HEK293 (cell line): ENCODE measurements around the gene MOGAT3.
A peak's percentile ranks its signal among the peaks of the same experiment; 100 is the strongest.

Experiments
- CTCF ChIA-PET: fragments of 350-600 bp; formaldehyde crosslinking; extraction: SDS; loops from one replicate; lab custom pipeline; 2021; ENCODE audit warnings: antibody characterized with exemption; lab: Yijun Ruan, JAX
- POLR2A ChIA-PET: fragments of 300-600 bp; formaldehyde crosslinking; extraction: SDS; loops from one replicate; lab custom pipeline; 2020; ENCODE audit warnings: antibody characterized with exemption, inconsistent platforms; lab: Yijun Ruan, JAX
- H3K27ac ChIP-seq: fragments of 200-500 bp; sonication (Bioruptor generic); 2 replicates; pipeline ENCODE4 v1.5.1; 2014; ENCODE audit warnings: low read depth, low read length, control low read depth, inconsistent platforms; ENCODE audit errors: extremely low read depth
- H3K36me3 ChIP-seq, 2 experiments: fragments of 200-500 bp in 1 of 2; sonication (Bioruptor generic) in 1 of 2; 1 replicate in 1 of 2; 2 replicates in 1 of 2; pipeline ENCODE4 v1.5.1; 2014 to 2017; ENCODE audit warnings: inconsistent platforms in 2 of 2, low read length in 2 of 2; ENCODE audit not compliant: control insufficient read depth in 2 of 2, insufficient read depth in 1 of 2
- H3K4me1 ChIP-seq: fragments of 200-500 bp; sonication (Bioruptor generic); 2 replicates; pipeline ENCODE4 v1.5.1; 2014; ENCODE audit warnings: mild to moderate bottlenecking, low read length, inconsistent platforms; ENCODE audit not compliant: control insufficient read depth, insufficient read depth
- H3K4me3 ChIP-seq: 2 replicates; pipeline ENCODE4 v1.5.1; 2011; ENCODE audit warnings: low read depth, mild to moderate bottlenecking, control low read depth, low read length, moderate library complexity
- H3K9me3 ChIP-seq: fragments of 200-500 bp; sonication (Bioruptor generic); 2 replicates; pipeline ENCODE4 v1.5.1; 2014; ENCODE audit warnings: low read depth, low read length, inconsistent platforms; ENCODE audit not compliant: control insufficient read depth, insufficient read depth
- GLIS1 ChIP-seq: fragments of 450-650 bp; formaldehyde crosslinking; IDR thresholded peaks from 2 replicates; pipeline ENCODE4 v1.5.1; 2016; ENCODE audit warnings: missing biosample characterization, missing genetic modification characterization
- GLIS2 ChIP-seq: fragments of 450-650 bp; formaldehyde crosslinking; IDR thresholded peaks from 2 replicates; pipeline ENCODE4 v1.5.1; 2016; ENCODE audit warnings: missing biosample characterization, missing genetic modification characterization
- MZF1 ChIP-seq: fragments of 450-650 bp; formaldehyde crosslinking; IDR thresholded peaks from 2 replicates; pipeline ENCODE4 v1.5.1; 2017; ENCODE audit warnings: missing biosample characterization, missing genetic modification characterization, borderline replicate concordance
- PRDM6 ChIP-seq: fragments of 450-650 bp; formaldehyde crosslinking; IDR thresholded peaks from 2 replicates; pipeline ENCODE4 v1.5.1; 2017; ENCODE audit warnings: missing biosample characterization, missing genetic modification characterization
- ZBTB10 ChIP-seq: fragments of 450-650 bp; formaldehyde crosslinking; IDR thresholded peaks from 2 replicates; pipeline ENCODE4 v1.5.1; 2016; ENCODE audit warnings: missing biosample characterization, missing genetic modification characterization
- ZBTB11 ChIP-seq: fragments of 450-650 bp; formaldehyde crosslinking; conservative IDR thresholded peaks from 2 replicates; pipeline ENCODE4 v1.5.1; 2016; ENCODE audit warnings: low read depth, missing biosample characterization, missing genetic modification characterization
- ZBTB20 ChIP-seq: fragments of 450-650 bp; formaldehyde crosslinking; IDR thresholded peaks from 2 replicates; pipeline ENCODE4 v1.5.1; 2016; ENCODE audit warnings: missing biosample characterization, missing genetic modification characterization
- ZNF148 ChIP-seq: fragments of 450-650 bp; formaldehyde crosslinking; IDR thresholded peaks from 2 replicates; pipeline ENCODE4 v1.5.0; 2017; ENCODE audit warnings: missing biosample characterization, missing genetic modification characterization, borderline replicate concordance
- ZNF169 ChIP-seq: fragments of 450-650 bp; formaldehyde crosslinking; IDR thresholded peaks from 2 replicates; pipeline ENCODE4 v1.5.1; 2016; ENCODE audit warnings: missing biosample characterization, missing genetic modification characterization
- ZNF280C ChIP-seq: fragments of 450-650 bp; formaldehyde crosslinking; IDR thresholded peaks from 2 replicates; pipeline ENCODE4 v1.5.1; 2016; ENCODE audit warnings: missing biosample characterization, missing genetic modification characterization

MOGAT3 gene

GRCh38 chr7:101216860-101217387, 16.1 kb upstream of the MOGAT3 start:
- POLR2A ChIA-PET = interaction anchor here (1.1 to 2.7 kb wide), 11 partner anchors 8 to 631 kb away, joined by 3 to 23 read pairs (median 6); partner anchors contain the start of genes CLDN15, FBXO24, FIS1 and LRCH4
- Histone ChIP-seq H3K9me3 (no peaks in the 10 kb centered on the region), H3K36me3 (peaks cover 3 to 12% of the 10 kb centered on the region in 2 experiments; a peak in 2 of 3 replicates), H3K27ac (peak overlapping the region; percentile 65; the same call in 1 of the 2 replicates), H3K4me1 (0 out of 2 replicates have a peak, but pooled peaks cover 3% of the 10 kb centered on the region), H3K4me3 (peak overlapping the region; percentile 59)
- no peak for TF ChIP-seq ZNF148 (tag by site-specific recombination)
- no peak for TF ChIP-seq ZNF280C (tag by site-specific recombination)
- no peak for TF ChIP-seq MZF1 (tag by site-specific recombination)
- TF ChIP-seq ZBTB11 = no peak
- TF ChIP-seq ZBTB20 (tag by site-specific recombination) = peak; percentile 43; the same call in 1 of the 2 replicates
- peak; percentile 69; the same call in 1 of the 2 replicates for TF ChIP-seq GLIS2 (tag by site-specific recombination)
- peak; percentile 45; the same call in 1 of the 2 replicates for TF ChIP-seq GLIS1 (tag by site-specific recombination)
- TF ChIP-seq ZBTB10 = peak; percentile 26; the same call in 1 of the 2 replicates
- TF ChIP-seq PRDM6 (tag by site-specific recombination) = no peak
- no peak for TF ChIP-seq ZNF169 (tag by site-specific recombination)
- CTCF ChIA-PET = interaction anchor here (0.6 to 1.9 kb wide), 7 partner anchors 8 to 89 kb away, joined by 3 to 21 read pairs (median 4); partner anchors contain the start of gene FIS1
